CD4-positive, alpha-beta T cell treated with Interleukin-1 beta for 1 hour (primary cell): ENCODE data around the gene SIGLEC15.

Experiments
- DNase-seq, 2 donors: peaks; one replicate each; pipeline ENCODE4 v3.0.0-alpha.2; 2020 to 2022

SIGLEC15 gene

GRCh38 chr18:45880876-45881558 lies 55.5 kb downstream of the SIGLEC15 start:
- no peak for DNase-seq

GRCh38 chr18:45887585-45887984 lies 62.1 kb downstream of the SIGLEC15 start:
- DNase-seq: no peak

- no peak for DNase-seq
Observed at GRCh38 chr18:45889419-45890064, 64.1 kb downstream of the SIGLEC15 start.

- peak in 1 of 2 donors; percentile 42 for DNase-seq
Observed at GRCh38 chr18:45890606-45891005, 65.1 kb downstream of the SIGLEC15 start.

GRCh38 chr18:45891806-45892205 lies 66.3 kb downstream of the SIGLEC15 start:
- DNase-seq: no peak
